Measurements from ENCODE around the gene GRAP2.

GRCh38 chr22:39913886-39914285 is 13.0 kb downstream of the GRAP2 start:
- TF ChIP-seq CTCF (conservative IDR thresholded peaks at IDR 0.05; ENCODE audit: low read depth, low read length) (no peak), EZH2 (IDR thresholded peaks at IDR 0.05; ENCODE audit: low read length, unreplicated experiment) (no peak)

Measured in PC-3 (cell line).